GM19395 (cell line): ENCODE results near the gene ELP5.
"Not testable (repeated sequence)": the region's sequence is repeated elsewhere in the genome, so short reads cannot be mapped to it uniquely, and the experiment has no call there.

Experiments used
- ATAC-seq: cut with Tn5 transposase; IDR thresholded peaks from one replicate; pipeline ENCODE4 v1.9.1; 2021; ENCODE audit warnings: mild to moderate bottlenecking, moderate library complexity; ENCODE audit not compliant: unreplicated experiment

ELP5 gene

GRCh38 chr17:7235693-7236665 is 16.0 kb upstream of the ELP5 start:
- ATAC-seq = no peak

- ATAC-seq = no peak
These were observed 15.2 kb upstream of the ELP5 start for GRCh38 chr17:7236808-7237207.

- ATAC-seq = no peak
These were observed 14.7 kb upstream of the ELP5 start for GRCh38 chr17:7237266-7237760.

- ATAC-seq = no peak
These were observed 14.1 kb upstream of the ELP5 start for GRCh38 chr17:7237761-7238419.

DNA sequence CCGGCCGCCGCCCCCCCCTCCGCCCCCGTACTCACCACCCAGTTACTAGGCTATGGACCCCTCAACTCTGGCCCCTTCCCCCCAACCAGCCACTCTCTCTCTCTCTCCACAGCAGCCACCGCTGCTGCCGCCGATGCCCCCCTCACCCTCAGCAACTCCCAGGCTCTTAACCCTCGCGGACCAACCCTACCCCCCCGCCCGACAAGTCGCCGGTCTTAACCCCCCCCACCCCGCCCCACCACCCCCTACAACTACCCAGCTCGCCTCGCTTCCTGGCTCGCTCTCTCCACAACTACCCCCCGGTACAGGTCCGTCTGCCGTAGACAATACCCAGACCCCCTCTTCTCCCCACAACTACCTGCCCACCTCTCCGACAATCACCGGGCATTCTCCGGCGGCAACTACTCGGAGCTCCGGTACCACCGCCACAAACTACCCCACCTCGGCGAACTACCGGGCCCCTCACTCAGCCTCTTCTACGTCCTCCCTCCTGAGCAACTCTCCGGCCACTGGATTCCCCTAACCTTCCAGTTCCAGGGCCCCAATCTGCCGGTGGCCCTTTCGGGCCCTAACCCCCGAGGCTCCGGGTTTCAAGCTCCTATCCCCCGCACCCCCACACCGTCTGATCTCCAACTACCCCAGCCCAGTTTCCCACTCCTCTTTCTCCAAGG is 13.5 kb upstream of the ELP5 start:
- ATAC-seq = no peak

- peak; percentile 48 for ATAC-seq
These were observed 12.7 kb upstream of the ELP5 start, which contains the start of gene PHF23 for GRCh38 chr17:7239091-7240027. TSS of gene PHF23 (minus strand) at chr17:7239457. CDS start at chr17:7239279, 178 bp downstream.

- ATAC-seq = no peak
These were observed 11.6 kb upstream of the ELP5 start for GRCh38 chr17:7240375-7240774.

DNA sequence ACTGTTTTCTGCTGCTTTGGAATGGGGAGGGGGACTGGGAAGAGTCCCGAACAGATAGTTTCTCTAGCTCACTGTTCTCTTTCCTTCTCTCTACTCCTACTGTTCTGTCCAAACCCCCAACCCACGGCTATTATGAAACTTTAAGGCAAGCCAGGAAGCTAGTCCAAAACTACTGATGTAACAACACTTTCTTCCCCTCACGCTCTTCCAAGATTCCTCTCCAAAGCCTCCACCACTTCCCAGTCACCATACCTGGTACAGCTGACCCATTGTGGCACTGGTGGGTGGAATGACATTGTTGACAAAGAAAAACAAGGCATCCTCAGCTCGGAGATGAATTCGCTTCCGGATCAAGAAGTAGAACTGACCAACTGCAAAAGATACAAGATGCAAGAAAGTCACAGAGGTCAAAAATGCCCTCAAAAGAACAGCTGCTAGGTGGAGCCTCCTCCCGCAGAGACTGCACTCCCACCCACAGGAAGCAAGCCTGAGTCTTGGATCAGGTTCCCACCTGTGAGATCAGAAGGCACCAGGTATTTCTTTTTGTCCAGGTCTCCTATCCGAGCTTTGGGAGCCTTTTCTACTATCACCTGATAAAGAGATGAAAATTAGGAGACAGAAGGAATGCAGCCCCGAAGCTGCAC is 10.8 kb upstream of the ELP5 start:
- no peak for ATAC-seq

DNA sequence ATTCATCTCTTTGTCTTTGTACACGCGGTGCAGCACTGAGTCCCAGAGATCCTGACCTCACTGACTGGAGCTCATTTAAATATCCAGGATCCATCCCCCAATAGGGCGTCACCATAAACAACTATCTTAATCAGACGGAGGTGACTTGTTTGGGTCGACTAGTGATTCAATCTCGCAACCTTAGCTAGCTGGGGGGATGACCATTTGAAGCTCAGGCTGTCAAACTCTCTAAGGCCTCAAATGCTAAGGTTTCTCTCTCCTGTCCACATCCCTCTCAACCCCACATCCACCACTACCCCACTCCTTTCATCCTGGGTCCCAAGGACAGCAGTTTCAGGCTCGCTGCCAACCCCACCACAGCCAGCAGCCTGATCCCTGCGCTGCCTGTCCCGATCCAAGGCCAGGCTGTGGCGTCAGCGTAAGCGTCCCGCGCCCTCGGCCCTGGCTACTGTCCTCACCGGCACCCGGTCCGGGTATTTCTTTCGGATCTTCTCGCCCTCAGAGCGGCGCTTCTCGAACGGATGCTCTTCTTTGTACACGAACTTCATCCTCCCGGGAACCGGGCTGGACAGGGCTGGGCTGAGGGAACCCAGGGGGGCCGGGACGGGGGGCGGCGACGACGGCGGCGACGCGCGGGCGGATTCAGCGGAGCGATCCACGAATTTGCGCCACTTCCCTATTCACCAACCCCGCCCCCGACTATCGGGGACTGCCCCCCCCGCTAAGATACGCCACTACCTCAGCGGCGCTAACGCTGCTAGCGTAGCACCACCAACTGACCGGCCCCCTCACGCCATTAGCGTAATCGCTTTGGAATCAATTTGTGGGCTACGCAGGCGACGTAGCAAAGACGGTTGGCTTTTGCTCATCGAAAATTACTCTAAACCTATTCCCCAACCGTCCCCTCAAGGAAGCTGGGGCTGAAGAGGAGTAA is 10.0 kb upstream of the ELP5 start, which contains the start of gene GABARAP:
Gene GABARAP, minus strand, starts transcription at position 667 of the 934 bp plus-strand sequence. Its CDS starts 119 bp downstream, at position 548.
- ATAC-seq = peak; percentile 37

GRCh38 chr17:7242717-7243452 is 9.1 kb upstream of the ELP5 start:
- peak; percentile 44 for ATAC-seq

DNA sequence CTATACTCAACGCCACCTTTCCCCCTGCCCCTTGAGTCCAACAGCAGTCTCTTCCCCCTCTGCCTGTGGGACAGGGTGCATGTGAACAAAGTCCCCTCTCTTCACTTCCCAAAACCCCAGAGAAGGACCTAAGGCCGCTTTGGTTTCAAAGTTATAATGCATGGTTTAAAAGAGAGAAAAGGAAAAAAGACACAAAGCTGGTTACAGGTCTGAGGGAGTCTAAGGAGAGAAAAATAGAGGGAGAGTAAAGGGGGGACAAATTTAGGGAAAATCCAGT is 8.6 kb upstream of the ELP5 start:
- no peak for ATAC-seq

- not testable (repeated sequence) for ATAC-seq
These were observed 8.2 kb upstream of the ELP5 start for GRCh38 chr17:7243838-7244237.

GRCh38 chr17:7246779-7247178 is 5.2 kb upstream of the ELP5 start:
- no peak for ATAC-seq

GRCh38 chr17:7248796-7249195 is 3.2 kb upstream of the ELP5 start:
- ATAC-seq = no peak

GRCh38 chr17:7249214-7249613 is 2.8 kb upstream of the ELP5 start:
- ATAC-seq = no peak

DNA sequence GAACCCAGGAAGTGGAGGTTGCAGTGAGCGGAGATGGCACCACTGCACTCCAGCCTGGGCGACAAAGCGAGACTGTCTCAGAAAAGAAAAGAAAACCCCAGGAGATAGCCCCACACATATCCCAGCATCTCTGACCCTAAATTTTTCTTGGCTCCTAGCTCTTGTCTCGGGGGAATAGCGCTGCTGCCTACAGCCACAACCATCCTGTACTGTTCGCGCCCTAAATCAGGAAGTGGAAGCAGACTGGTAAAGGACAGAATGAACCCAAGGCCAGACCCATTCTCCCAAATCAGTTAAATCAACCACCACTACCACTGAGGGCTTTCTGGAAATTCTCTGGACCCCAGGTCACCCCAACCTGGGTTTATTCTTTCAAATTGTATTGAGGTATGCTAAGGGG is 2.2 kb upstream of the ELP5 start:
- ATAC-seq = no peak

- ATAC-seq = no peak
These were observed 1.1 kb upstream of the ELP5 start for GRCh38 chr17:7250695-7251627.
